A549 (cell line): ENCODE data around the gene SLC6A16. TPM values are rescaled to one million over a fixed set of nuclear protein-coding genes. Genes with fewer than 3 reads are reported as not detected.

ENCODE experiments used
- ATAC-seq, 2 experiments: fragments of 200-7000 bp in 1 of 2; fragments of >200 bp in 1 of 2; cut with Nextera tagmentation in 1 of 2; cut with Tn5 transposase in 1 of 2; 3 replicates each; pipeline versions ENCODE4 v1.8.0 to v1.9.1; 2018 to 2020; ENCODE audit warnings: mild to moderate bottlenecking in 1 of 2, moderate library complexity in 1 of 2
- CTCF ChIA-PET: fragments of 300-600 bp; sonication (Branson Sonifier 250); formaldehyde crosslinking; extraction: SDS; loops from one replicate; lab custom pipeline; 2021; ENCODE audit warnings: antibody characterized with exemption, inconsistent platforms; lab: Yijun Ruan, JAX
- POLR2A ChIA-PET: fragments of 350-600 bp; formaldehyde crosslinking; extraction: SDS; loops from one replicate; lab custom pipeline; 2021; ENCODE audit warnings: antibody characterized with exemption, inconsistent platforms; lab: Yijun Ruan, JAX
- DNase-seq, 2 experiments: peaks; one replicate each; pipeline versions ENCODE4 v3.0.0 to v3.0.0-alpha.2; 2011 to 2016; ENCODE audit warnings: low read depth in 1 of 2, low spot score in 1 of 2
- FAIRE-seq: peaks from 2 replicates; lab custom pipeline; 2011; peaks lifted over from hg19 to GRCh38; lab: Jason Lieb, UNC
- H3K27ac ChIP-seq, 2 experiments: fragments of >200 bp; sonication (Bioruptor Twin); formaldehyde crosslinking; 3 replicates each; pipeline ENCODE4 v1.5.1; 2016 to 2017
- H3K4me1 ChIP-seq: fragments of >200 bp; sonication (Bioruptor Twin); formaldehyde crosslinking; 3 replicates; pipeline ENCODE4 v1.6.1; 2016
- H3K4me2 ChIP-seq: fragments of >200 bp; sonication (Bioruptor Twin); formaldehyde crosslinking; 3 replicates; pipeline ENCODE4 v1.6.1; 2016
- H3K4me3 ChIP-seq: fragments of >200 bp; sonication (Bioruptor Twin); formaldehyde crosslinking; 3 replicates; pipeline ENCODE4 v1.5.1; 2016
- H3K9me3 ChIP-seq: fragments of >200 bp; sonication (Bioruptor Twin); formaldehyde crosslinking; 3 replicates; pipeline ENCODE4 v1.6.1; 2016
- BCL3 ChIP-seq: fragments of >200 bp; sonication (Bioruptor Twin); formaldehyde crosslinking; IDR thresholded peaks from 3 replicates; pipeline ENCODE4 v1.6.1; 2016
- BHLHE40 ChIP-seq: IDR thresholded peaks from 2 replicates; pipeline ENCODE4 v1.6.1; 2012; ENCODE audit warnings: low read depth, low read length, inconsistent platforms
- CBX2 ChIP-seq: fragments of 200-600 bp; sonication (generic); IDR thresholded peaks from 2 replicates; pipeline ENCODE4 v1.6.1; 2016; ENCODE audit warnings: low read depth, mild to moderate bottlenecking, borderline replicate concordance
- CBX8 ChIP-seq: fragments of 200-600 bp; sonication (generic); IDR thresholded peaks from 2 replicates; pipeline ENCODE4 v1.6.1; 2016
- CEBPB ChIP-seq, 2 experiments: fragments of >200 bp in 1 of 2; sonication (Bioruptor Twin) in 1 of 2; formaldehyde crosslinking in 1 of 2; IDR thresholded peaks; 2 replicates each; pipeline ENCODE4 v1.6.1; 2012 to 2016
- EHF ChIP-seq: fragments of 250-450 bp; sonication (Bioruptor Pico); IDR thresholded peaks from 2 replicates; pipeline ENCODE4 v1.5.0; 2020; ENCODE audit warnings: mild to moderate bottlenecking
- EHMT2 ChIP-seq: fragments of 200-600 bp; sonication (generic); IDR thresholded peaks from 2 replicates; pipeline ENCODE4 v1.6.1; 2016; ENCODE audit warnings: antibody characterized with exemption, low read depth, mild to moderate bottlenecking, moderate library complexity
- EP300 ChIP-seq, 2 experiments: fragments of >200 bp; sonication (Bioruptor Twin); formaldehyde crosslinking; IDR thresholded peaks; 2 replicates in 1 of 2; 3 replicates in 1 of 2; pipeline ENCODE4 v1.6.1; 2016 to 2017
- ESRRA ChIP-seq: fragments of 150-350 bp; IDR thresholded peaks from 2 replicates; pipeline ENCODE4 v1.6.1; 2014; ENCODE audit warnings: mild to moderate bottlenecking, low read length, borderline replicate concordance
- FOSB ChIP-seq: fragments of 250-450 bp; sonication (Bioruptor Pico); IDR thresholded peaks from 2 replicates; pipeline ENCODE4 v1.5.0; 2020; ENCODE audit warnings: mild to moderate bottlenecking, moderate library complexity
- FOXS1 ChIP-seq: fragments of 250-450 bp; sonication (Bioruptor Pico); IDR thresholded peaks from 2 replicates; pipeline ENCODE4 v1.5.0; 2020; ENCODE audit warnings: mild to moderate bottlenecking, moderate library complexity
- GATA3 ChIP-seq: IDR thresholded peaks from 2 replicates; pipeline ENCODE4 v1.6.1; 2012; ENCODE audit warnings: borderline replicate concordance
- HOXB13 ChIP-seq: fragments of 250-450 bp; sonication (Bioruptor Pico); IDR thresholded peaks from 2 replicates; pipeline ENCODE4 v1.5.0; 2020; ENCODE audit warnings: low read depth, mild to moderate bottlenecking, moderate library complexity
- JUNB ChIP-seq: fragments of >200 bp; sonication (Bioruptor Twin); formaldehyde crosslinking; IDR thresholded peaks from 2 replicates; pipeline ENCODE4 v1.6.1; 2016
- KDM1A ChIP-seq: fragments of 200-600 bp; sonication (generic); IDR thresholded peaks from 2 replicates; pipeline ENCODE4 v1.6.1; 2016; ENCODE audit warnings: low read depth, mild to moderate bottlenecking
- MAZ ChIP-seq: fragments of 150-350 bp; IDR thresholded peaks from 2 replicates; pipeline ENCODE4 v1.6.1; 2014; ENCODE audit warnings: antibody characterized with exemption, low read depth, low read length, borderline replicate concordance
- MYC ChIP-seq: IDR thresholded peaks from 2 replicates; pipeline ENCODE4 v1.6.1; 2012; ENCODE audit warnings: mild to moderate bottlenecking, inconsistent platforms, low read length, improper control_type of control experiment, borderline replicate concordance
- NFE2L2 ChIP-seq: fragments of 150-350 bp; conservative IDR thresholded peaks from 2 replicates; pipeline ENCODE4 v1.6.1; 2014; ENCODE audit warnings: low read length
- NPAS2 ChIP-seq: fragments of 250-450 bp; sonication (Bioruptor Pico); IDR thresholded peaks from 2 replicates; pipeline ENCODE4 v1.8.0; 2022; ENCODE audit warnings: mild to moderate bottlenecking, moderate library complexity, borderline replicate concordance
- POLR2A ChIP-seq: IDR thresholded peaks from 2 replicates; pipeline ENCODE4 v1.6.1; 2012; ENCODE audit warnings: mild to moderate bottlenecking, low read length
- RNF2 ChIP-seq: fragments of 200-600 bp; sonication (generic); IDR thresholded peaks from 2 replicates; pipeline ENCODE4 v1.6.1; 2016; ENCODE audit warnings: low read depth, mild to moderate bottlenecking, antibody characterized with exemption, moderate library complexity, borderline replicate concordance
- TP53 ChIP-seq: fragments of 250-450 bp; sonication (Bioruptor Pico); IDR thresholded peaks from 2 replicates; pipeline ENCODE4 v1.5.0; 2021; ENCODE audit warnings: mild to moderate bottlenecking, moderate library complexity
- ZFP36 ChIP-seq: fragments of 450-650 bp; IDR thresholded peaks from 2 replicates; pipeline ENCODE4 v1.6.1; 2014; ENCODE audit warnings: borderline replicate concordance; ENCODE audit not compliant: partially characterized antibody
- ZNF302 ChIP-seq: fragments of 250-450 bp; sonication (Bioruptor Pico); IDR thresholded peaks from 2 replicates; pipeline ENCODE4 v1.9.0; 2021; ENCODE audit warnings: inconsistent platforms, mild to moderate bottlenecking, moderate library complexity
- ZSCAN20 ChIP-seq: fragments of 250-450 bp; sonication (Bioruptor Pico); IDR thresholded peaks from 2 replicates; pipeline ENCODE4 v1.8.0; 2022; ENCODE audit warnings: mild to moderate bottlenecking, moderate library complexity
- WGBS: methylation state at CpG from one replicate; pipeline ENCODE4 v1.1.6; 2017; ENCODE audit errors: missing lambda C conversion rate; 5-methylcytosine and 5-hydroxymethylcytosine counted together
- polyA plus RNA-seq, 4 experiments: library from polyadenylated mRNA; depleted of rRNA in 3 of 4; stranded (reverse); fragments of >200 nt; fragmentation: RNase III in 1 of 4; extraction: RNeasy Plus Mini Kit Qiagen cat#74134 plus additional on column Dnase treatment in 1 of 4; gene quantifications; 2 replicates in 3 of 4; 3 replicates in 1 of 4; pipeline ENCODE4 v1.2.3, GENCODE V29; 2011 to 2017
- TF ChIP-seq, protein P1 (sequence below): fragments of 250-450 bp; sonication (Bioruptor Pico); IDR thresholded peaks from 2 replicates; pipeline ENCODE4 v1.5.0; 2021; ENCODE audit warnings: mild to moderate bottlenecking, moderate library complexity, borderline replicate concordance
- TF ChIP-seq, protein P2 (sequence below): fragments of 200-600 bp; sonication (generic); IDR thresholded peaks from 2 replicates; pipeline ENCODE4 v1.6.1; 2016; ENCODE audit warnings: antibody characterized with exemption, mild to moderate bottlenecking, moderate library complexity

Gene SLC6A16
- polyA plus RNA-seq, 2 of the 4 experiments (the other 2 are of a cell fraction): 3.2 to 5.9 TPM

- TF ChIP-seq CEBPB (IDR thresholded peaks at IDR 0.05): no peak
- TF ChIP-seq MAZ: no peak
- no peak for TF ChIP-seq ZFP36
- TF ChIP-seq, protein P1, sequence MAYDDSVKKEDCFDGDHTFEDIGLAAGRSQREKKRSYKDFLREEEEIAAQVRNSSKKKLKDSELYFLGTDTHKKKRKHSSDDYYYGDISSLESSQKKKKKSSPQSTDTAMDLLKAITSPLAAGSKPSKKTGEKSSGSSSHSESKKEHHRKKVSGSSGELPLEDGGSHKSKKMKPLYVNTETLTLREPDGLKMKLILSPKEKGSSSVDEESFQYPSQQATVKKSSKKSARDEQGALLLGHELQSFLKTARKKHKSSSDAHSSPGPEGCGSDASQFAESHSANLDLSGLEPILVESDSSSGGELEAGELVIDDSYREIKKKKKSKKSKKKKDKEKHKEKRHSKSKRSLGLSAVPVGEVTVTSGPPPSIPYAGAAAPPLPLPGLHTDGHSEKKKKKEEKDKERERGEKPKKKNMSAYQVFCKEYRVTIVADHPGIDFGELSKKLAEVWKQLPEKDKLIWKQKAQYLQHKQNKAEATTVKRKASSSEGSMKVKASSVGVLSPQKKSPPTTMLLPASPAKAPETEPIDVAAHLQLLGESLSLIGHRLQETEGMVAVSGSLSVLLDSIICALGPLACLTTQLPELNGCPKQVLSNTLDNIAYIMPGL (CRISPR knock-in tag): no peak
- no peak overlapping the region for H3K4me2 ChIP-seq
- no peak overlapping the region for H3K27ac ChIP-seq
- H3K4me1 ChIP-seq: no peaks in the 10 kb centered on the region
- FAIRE-seq (no peak), ATAC-seq (no peak), DNase-seq (no peak)
- ChIA-PET POLR2A (no interaction called here), CTCF (interaction anchor here (0.6 to 3.4 kb wide), 10 partner anchors 9 to 642 kb away, joined by 3 to 22 read pairs (median 4); partner anchors contain the start of gene CD37)
- H3K9me3 ChIP-seq: peaks cover 16% of the 10 kb centered on the region; the same call in 2 of the 3 replicates
- H3K4me3 ChIP-seq: no peak overlapping the region
Observed at GRCh38 chr19:49318296-49318695, 6.7 kb downstream of the SLC6A16 start.

DNA sequence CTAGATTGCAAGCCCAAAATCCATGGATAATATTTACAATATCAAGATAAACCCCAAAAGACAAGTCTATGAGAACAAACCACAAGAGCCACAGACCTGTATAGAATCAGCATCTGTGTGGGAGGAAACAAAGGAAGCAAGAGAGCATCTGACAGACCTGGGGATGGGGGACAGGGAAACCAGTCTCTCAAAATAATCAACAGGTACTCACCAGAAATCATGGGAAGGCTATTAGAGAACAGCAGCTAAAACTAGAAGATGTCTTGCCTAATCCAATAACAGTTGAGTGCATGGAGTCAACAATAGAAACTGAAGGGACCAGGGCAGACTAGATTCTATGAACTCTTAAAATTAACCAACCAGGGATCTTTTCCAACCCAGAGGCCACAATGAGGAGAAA lies 8.7 kb downstream of the SLC6A16 start:
- FAIRE-seq (peak; percentile 39), DNase-seq (no peak), ATAC-seq (no peak)
- H3K9me3 ChIP-seq: peaks cover 9% of the 10 kb centered on the region; the same call in 1 of the 3 replicates
- ChIA-PET CTCF (interaction anchor here (0.6 to 3.4 kb wide), 6 partner anchors 12 to 242 kb away, joined by 3 to 22 read pairs (median 4); no protein-coding TSS in a partner anchor), POLR2A (no interaction called here)
- no peak overlapping the region for H3K4me2 ChIP-seq
- H3K4me3 ChIP-seq: no peak overlapping the region
- no peak for TF ChIP-seq ZNF302
- TF ChIP-seq GATA3: no peak
- no peak for TF ChIP-seq FOSB (CRISPR knock-in tag)
- no peak for TF ChIP-seq BCL3
- TF ChIP-seq EHMT2: no peak
- TF ChIP-seq ESRRA: no peak
- TF ChIP-seq CBX8: no peak
- no peak for TF ChIP-seq RNF2
- no peak for TF ChIP-seq MYC
- TF ChIP-seq FOXS1 (CRISPR knock-in tag): no peak
- TF ChIP-seq NFE2L2: no peak
- no peak for TF ChIP-seq CBX2
- TF ChIP-seq POLR2A: no peak
- TF ChIP-seq EP300 (IDR thresholded peaks at IDR 0.05): no peak
- TF ChIP-seq KDM1A: no peak
- no peak for TF ChIP-seq HOXB13
- H3K27ac ChIP-seq: no peak overlapping the region
- no peaks in the 10 kb centered on the region for H3K4me1 ChIP-seq

DNA sequence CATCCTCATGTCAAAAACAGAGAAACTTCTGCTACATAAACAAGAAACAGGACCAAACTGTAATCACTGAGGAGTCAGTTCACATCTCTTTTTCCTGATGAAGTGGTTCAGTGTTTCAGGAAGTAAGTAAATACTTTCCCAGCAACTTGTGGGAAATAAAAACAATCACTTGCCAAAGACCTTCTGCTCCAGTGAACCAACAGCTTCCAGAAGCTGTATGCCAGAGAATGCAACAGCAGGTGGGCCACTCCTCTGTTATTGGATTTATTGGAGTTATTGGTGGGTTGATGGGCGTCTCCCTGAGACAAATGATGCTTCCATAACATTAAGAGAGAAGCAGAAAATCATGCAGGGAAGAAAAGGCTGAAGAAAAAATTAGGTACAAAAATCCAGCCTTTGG lies 9.9 kb downstream of the SLC6A16 start:
- Histone ChIP-seq H3K27ac (no peak overlapping the region), H3K4me1 (no peaks in the 10 kb centered on the region), H3K4me2 (no peak overlapping the region), H3K9me3 (peaks cover 9% of the 10 kb centered on the region; the same call in 1 of the 3 replicates), H3K4me3 (no peak overlapping the region)
- peak; percentile 54 for FAIRE-seq
- DNase-seq: no peak
- WGBS: 53% methylated on average over 1 of the region's 1 CpG
- POLR2A ChIA-PET: no interaction called here
- TF ChIP-seq NPAS2 (CRISPR knock-in tag): no peak
- TF ChIP-seq EHF (CRISPR knock-in tag): no peak
- TF ChIP-seq JUNB: no peak
- TF ChIP-seq NFE2L2: no peak
- no peak for TF ChIP-seq ZSCAN20
- no peak for TF ChIP-seq MAZ
- no peak for TF ChIP-seq TP53 (CRISPR knock-in tag)
- TF ChIP-seq, protein P2, sequence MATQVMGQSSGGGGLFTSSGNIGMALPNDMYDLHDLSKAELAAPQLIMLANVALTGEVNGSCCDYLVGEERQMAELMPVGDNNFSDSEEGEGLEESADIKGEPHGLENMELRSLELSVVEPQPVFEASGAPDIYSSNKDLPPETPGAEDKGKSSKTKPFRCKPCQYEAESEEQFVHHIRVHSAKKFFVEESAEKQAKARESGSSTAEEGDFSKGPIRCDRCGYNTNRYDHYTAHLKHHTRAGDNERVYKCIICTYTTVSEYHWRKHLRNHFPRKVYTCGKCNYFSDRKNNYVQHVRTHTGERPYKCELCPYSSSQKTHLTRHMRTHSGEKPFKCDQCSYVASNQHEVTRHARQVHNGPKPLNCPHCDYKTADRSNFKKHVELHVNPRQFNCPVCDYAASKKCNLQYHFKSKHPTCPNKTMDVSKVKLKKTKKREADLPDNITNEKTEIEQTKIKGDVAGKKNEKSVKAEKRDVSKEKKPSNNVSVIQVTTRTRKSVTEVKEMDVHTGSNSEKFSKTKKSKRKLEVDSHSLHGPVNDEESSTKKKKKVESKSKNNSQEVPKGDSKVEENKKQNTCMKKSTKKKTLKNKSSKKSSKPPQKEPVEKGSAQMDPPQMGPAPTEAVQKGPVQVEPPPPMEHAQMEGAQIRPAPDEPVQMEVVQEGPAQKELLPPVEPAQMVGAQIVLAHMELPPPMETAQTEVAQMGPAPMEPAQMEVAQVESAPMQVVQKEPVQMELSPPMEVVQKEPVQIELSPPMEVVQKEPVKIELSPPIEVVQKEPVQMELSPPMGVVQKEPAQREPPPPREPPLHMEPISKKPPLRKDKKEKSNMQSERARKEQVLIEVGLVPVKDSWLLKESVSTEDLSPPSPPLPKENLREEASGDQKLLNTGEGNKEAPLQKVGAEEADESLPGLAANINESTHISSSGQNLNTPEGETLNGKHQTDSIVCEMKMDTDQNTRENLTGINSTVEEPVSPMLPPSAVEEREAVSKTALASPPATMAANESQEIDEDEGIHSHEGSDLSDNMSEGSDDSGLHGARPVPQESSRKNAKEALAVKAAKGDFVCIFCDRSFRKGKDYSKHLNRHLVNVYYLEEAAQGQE: no peak
- TF ChIP-seq MYC: no peak
- TF ChIP-seq BHLHE40: no peak
- TF ChIP-seq BCL3: no peak
- no peak for ATAC-seq
- CTCF ChIA-PET: interaction anchor here (0.6 to 2.5 kb wide), 3 partner anchors 11 to 96 kb away, joined by 3 to 6 read pairs (median 4); no protein-coding TSS in a partner anchor
